ENCODE measurements around the gene ZNRF3.

DNA sequence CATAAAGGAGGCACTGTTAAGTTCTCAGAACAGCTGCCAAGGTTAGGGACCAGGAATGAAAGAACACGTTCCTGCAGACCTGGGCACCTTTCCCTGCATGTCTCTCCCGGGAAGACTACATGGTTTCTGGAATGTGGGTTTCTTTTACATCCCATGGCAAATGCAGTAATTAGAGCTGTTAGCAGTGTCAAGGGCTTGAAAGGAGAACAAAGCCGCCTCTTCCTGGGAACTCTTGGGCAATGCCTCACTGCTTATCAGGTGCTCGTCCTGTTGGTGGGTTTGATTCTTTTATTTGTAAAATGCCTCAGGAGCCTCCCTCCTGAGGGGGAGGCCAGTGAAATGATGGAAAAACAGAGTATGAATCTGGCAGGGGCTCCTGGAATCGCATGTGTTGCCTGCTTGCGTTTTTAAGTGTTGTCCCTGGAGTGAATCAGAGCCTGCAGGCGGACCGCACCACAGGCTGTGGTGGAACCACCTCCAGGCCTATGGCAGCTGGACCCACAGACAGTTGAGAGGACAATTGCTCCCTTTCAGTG lies 179.0 kb downstream of the ZNRF3 start:
- TF ChIP-seq POLR2A (IDR thresholded peaks at IDR 0.05), result no peak
- TF ChIP-seq, protein P1, sequence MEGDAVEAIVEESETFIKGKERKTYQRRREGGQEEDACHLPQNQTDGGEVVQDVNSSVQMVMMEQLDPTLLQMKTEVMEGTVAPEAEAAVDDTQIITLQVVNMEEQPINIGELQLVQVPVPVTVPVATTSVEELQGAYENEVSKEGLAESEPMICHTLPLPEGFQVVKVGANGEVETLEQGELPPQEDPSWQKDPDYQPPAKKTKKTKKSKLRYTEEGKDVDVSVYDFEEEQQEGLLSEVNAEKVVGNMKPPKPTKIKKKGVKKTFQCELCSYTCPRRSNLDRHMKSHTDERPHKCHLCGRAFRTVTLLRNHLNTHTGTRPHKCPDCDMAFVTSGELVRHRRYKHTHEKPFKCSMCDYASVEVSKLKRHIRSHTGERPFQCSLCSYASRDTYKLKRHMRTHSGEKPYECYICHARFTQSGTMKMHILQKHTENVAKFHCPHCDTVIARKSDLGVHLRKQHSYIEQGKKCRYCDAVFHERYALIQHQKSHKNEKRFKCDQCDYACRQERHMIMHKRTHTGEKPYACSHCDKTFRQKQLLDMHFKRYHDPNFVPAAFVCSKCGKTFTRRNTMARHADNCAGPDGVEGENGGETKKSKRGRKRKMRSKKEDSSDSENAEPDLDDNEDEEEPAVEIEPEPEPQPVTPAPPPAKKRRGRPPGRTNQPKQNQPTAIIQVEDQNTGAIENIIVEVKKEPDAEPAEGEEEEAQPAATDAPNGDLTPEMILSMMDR (IDR thresholded peaks at IDR 0.05), result no peak
